GM19035 (cell line): ENCODE data around the gene KDM3B.
A peak's percentile ranks its signal among the peaks of the same experiment; 100 is the strongest.
"Not testable (repeated sequence)": the region's sequence is repeated elsewhere in the genome, so short reads cannot be mapped to it uniquely, and the experiment has no call there.

Experiments
- ATAC-seq: cut with Tn5 transposase; IDR thresholded peaks from one replicate; pipeline ENCODE4 v1.9.1; 2021; ENCODE audit not compliant: unreplicated experiment

The KDM3B gene

DNA sequence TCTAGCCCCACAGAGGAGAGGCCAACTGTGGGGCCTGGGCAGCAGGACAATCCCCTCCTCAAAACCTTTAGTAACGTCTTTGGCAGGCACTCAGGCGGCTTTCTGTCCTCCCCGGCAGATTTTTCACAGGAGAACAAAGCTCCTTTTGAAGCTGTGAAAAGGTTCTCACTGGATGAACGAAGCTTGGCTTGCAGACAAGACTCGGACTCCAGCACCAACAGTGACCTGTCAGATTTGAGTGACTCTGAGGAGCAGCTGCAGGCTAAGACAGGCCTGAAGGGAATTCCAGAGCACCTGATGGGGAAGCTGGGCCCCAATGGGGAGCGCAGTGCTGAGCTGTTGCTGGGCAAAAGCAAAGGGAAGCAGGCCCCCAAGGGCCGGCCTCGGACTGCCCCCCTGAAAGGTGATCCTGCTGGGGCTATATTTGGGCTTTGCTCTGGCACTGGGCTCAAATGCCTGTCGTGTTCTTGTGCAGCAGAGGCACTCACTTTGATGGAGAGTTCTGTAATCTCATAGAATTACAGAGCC is 39.4 kb downstream of the KDM3B start:
- ATAC-seq: no peak

DNA sequence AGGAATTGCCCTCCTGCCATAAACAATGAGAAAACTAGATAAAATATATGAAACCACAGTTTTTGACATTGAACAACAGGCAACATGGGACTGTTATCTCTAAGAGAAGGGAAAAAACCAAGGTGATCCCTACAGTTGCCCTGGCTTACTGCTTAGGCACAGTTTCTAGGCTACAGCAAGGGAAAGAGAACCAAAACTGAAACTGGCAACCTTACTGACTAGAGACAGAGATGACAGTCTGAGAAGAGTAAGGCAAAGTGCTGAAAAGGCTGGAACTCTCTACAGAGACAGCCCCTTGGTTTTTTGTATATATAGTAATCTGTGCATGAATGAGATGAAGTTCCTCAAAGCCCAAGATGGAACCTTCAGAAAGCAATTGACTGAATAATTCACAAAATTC is 50.2 kb downstream of the KDM3B start:
- ATAC-seq: no peak

GRCh38 chr5:138408023-138408422 is 55.5 kb downstream of the KDM3B start:
- ATAC-seq: peak; percentile 64

- ATAC-seq: not testable (repeated sequence)
Measured at GRCh38 chr5:138410996-138411640, 58.6 kb downstream of the KDM3B start.

- ATAC-seq: no peak
Measured at GRCh38 chr5:138418444-138418843, 66.0 kb downstream of the KDM3B start.

DNA sequence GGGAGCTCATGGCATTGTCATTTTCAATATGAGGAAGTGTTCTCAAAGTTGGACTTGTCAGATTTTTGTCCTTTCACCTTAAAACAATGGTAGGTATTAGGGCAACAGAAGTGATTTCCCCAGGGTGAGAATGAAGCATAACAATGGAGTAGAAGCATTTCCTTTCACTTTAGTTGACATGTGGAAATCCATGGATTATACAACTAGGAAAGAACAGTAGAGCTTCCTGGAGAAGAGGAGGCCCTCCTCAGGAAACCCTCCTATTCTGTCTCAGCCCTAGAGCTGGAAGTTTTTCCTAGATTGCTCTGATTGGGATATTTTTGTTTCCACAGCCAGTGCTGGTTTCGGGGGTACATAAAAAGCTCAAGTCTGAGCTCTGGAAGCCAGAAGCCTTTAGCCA is 72.6 kb downstream of the KDM3B start:
- no peak for ATAC-seq

DNA sequence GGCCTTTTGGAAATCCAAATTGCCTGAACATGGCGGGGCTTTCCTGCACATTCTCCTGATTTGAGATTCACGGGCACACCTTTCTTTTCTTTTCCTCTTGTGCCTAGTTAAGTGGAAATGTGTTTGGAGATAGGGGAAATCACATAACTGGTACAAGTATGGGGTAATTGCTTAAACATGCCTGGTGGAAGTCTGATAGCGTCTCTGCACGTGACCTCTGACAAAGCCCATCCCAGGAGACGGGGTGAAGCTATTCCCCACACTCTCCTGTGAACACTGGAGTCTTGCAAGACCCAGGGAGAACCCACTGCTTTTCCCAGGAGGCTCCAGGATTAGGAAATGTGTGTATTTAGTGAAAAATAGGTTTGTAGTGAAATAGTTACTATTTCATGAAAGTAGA is 83.5 kb downstream of the KDM3B start:
- no peak for ATAC-seq

DNA sequence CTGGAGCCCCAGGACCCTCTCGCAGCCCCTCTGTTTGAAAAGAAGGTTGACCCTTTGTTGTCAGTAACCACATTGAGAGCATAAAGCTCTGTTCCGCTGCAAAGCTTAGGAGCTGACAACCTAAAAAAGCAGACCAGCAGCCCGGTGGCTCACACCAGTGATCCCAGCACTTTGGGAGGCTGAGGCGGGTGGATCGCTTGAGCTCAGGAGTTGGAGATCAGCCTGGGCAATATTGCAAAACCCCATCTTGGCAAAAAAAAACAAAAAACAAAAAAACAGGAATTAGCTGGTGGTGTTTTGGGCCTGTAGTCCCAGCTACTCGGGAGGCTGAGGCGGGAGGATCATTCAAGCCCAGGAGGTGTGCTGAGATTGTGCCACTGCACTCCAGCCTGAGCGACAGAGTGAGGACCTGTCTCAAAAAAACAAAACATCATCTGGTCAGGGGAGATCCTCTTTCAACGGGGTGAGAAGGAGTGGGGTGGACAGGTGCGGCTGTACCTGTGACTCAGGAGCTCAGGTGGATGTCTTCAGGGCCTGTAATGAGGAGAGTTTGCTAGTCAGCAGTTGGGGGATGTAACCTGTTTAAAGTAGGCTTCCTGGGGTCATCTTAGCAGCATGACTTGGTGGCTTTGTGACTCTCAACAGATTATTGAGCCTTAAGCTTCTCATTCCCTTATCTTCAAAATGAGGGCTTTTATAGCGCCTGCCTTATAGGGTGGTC is 85.7 kb downstream of the KDM3B start:
- no peak for ATAC-seq

- no peak for ATAC-seq
Measured at GRCh38 chr5:138438724-138439476, 86.4 kb downstream of the KDM3B start, which contains the start of gene REEP2. REEP2 (plus strand) TSS chr5:138439057; CDS start chr5:138439209, 152 bp downstream.

DNA sequence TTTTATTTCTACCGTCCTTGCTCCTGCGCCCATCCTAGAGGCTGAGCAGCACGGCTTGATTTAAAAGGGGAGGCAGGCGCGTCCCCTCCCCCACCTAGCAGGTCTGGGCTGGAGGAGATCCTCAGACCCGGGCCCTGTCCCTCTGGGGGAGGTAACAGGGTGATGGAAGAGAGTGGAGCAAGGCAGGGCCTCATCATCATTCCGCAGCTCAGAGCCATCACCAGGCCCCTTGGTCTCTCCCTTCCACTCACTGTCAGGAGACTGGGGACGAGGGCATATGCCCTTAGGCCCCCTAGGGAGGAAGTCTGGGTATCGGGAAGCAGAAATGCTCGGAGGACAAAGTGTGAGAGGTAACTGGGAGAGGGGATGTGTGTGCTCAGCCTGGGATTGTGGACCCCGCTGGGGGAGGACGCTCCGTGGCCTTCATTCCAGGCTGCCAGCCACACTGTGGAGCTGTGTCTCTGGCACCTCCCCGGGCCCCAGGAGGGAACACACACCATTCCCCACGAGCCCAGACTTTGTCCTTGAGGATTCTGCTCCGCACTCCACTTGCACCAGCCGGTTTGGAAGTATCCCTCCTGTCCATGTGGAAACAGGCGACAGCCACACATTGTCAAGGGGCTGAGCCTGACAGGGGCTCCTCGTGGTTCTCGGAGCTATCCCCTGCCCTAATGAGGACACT is 87.1 kb downstream of the KDM3B start:
- ATAC-seq: no peak

GRCh38 chr5:138440159-138441073 is 87.9 kb downstream of the KDM3B start:
- ATAC-seq: no peak

GRCh38 chr5:138441221-138441620 is 88.7 kb downstream of the KDM3B start:
- ATAC-seq: no peak

- no peak for ATAC-seq
Measured at GRCh38 chr5:138444078-138444773, 91.7 kb downstream of the KDM3B start.

GRCh38 chr5:138444774-138445546 is 92.5 kb downstream of the KDM3B start:
- no peak for ATAC-seq

DNA sequence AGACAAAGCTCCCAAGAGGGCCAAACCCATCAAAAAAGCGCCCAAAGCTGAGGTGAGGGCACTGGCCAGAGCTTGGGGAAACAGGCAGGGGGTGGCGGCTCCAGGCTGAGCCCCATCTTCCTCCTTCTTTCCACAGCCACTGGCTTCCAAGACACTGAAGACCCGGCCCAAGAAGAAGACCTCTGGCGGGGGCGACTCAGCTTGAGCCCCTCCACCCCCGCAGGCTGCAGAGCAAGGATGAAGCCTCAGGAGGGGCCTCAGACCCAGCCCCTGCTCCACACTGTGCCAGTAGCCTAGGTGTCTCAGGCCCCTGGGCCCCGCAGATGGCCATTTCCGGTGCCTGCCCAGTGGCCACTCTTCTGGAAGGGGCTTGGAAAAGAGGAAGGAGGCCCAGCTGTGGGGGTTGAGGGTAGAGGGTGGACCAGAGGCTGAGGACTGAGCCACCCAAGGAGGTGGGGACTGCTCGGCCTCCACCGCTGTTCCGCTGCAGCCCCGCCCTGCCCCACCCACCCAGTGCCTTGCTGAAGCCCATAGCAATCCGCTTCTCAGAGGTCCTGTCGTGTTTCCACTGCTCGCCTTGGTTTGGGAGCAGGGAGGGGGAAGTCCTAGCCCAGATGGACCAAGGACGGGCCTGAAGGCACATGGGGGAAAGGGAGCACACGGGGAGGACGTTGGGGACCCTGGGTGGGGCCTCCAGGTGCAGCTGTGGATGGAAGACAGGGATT is 93.2 kb downstream of the KDM3B start:
- no peak for ATAC-seq

- ATAC-seq: no peak
Measured at GRCh38 chr5:138448070-138448469, 95.6 kb downstream of the KDM3B start.

DNA sequence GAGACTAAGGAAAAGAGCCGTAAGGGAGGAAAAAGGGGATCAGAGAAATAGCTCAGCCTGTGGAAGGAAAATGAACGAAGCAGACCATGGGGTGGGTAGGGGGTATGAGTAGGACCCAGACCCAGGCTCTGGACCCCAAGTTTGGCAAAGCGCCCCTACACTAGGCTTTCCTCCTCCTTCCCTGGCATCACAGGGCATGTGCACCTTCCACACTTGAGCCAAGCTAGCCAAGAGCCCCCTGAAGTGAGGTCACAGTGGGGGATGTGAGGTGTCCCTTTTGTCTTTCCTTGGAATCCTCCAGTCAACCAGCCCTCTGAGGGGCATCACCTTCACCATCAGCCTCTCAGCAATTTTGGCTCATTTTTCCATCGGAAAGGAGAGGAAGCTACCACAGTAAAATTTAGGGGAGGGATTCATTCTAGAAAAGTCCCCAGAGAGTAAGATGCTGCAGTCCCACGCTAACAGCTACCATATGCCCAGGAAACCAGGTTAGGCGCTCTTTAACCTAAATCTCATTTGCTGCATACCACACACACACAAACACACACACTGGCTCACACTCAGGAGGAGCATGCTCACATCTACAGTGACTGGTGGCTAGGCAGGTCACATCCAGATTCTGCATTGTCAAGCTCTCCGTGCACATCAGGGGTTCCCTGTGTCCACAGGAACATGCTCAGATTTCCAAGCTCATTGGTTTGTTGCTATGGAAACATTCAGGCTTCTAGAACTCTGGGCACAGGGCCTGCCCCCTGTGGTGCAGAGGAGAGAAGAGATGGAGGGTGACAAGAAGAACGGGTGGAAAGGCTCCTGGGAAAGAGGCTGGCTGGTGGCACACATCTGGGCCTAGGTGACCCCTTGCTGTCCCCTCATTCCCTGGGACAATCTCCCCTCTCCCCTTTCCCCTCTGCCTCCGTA is 96.3 kb downstream of the KDM3B start:
- no peak for ATAC-seq
